GM21423 (cell line): ENCODE results near the gene UNC80.

Experiments
- ATAC-seq: cut with Tn5 transposase; IDR thresholded peaks from one replicate; pipeline ENCODE4 v1.9.1; 2021; ENCODE audit warnings: mild to moderate bottlenecking, moderate library complexity; ENCODE audit not compliant: unreplicated experiment

UNC80 gene

GRCh38 chr2:209908511-209908910 is 136.9 kb downstream of the UNC80 start:
- no peak for ATAC-seq

DNA sequence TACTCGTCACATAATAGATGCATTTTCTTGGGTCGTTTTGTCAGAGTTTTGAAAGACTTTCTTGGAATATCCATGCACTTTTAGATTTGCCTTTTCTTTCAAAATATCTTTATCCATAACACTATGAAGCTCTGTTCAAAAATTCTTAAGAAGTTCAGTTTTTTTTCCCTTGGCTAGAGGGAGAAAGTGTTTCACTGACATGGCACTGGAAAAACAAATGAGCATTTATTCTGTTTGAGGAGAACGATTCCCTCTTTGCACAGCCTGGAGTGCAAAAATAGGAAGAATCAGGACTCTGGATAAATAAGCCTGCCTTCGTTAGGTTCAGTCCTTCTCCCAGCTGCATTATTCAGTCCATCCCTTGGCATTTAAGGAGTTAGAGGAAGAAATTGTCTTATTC is 139.9 kb downstream of the UNC80 start:
- no peak for ATAC-seq

GRCh38 chr2:209913786-209914345 is 142.2 kb downstream of the UNC80 start:
- ATAC-seq = no peak

DNA sequence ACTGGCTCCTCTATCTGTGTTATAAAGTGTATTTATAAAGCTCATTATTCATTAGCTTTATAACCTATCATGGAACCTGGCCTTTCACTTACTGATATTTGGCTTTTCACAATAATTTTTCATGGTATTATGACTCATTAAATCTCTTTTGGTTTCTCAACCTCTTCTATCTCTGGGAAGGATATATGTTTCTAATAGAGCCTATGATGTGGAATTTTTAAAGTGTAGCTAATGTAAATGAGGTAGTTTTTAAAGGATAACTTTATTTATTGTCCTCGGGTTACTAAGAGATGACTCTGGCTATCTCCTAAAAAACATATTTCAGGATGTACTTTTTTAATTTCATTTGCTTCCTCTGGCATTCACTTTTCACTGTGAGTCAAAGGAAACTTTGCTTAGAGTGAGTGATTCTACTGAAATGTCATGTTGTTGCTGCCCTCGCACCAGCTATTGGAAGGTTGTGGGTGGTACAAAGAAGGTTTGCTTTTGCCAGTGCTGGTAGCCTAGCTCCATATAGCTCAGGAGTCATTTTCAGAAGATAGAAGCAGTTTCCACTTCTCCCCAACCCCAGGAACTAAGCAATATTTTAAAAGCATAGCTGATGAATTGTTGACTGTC is 145.6 kb downstream of the UNC80 start:
- ATAC-seq = no peak

DNA sequence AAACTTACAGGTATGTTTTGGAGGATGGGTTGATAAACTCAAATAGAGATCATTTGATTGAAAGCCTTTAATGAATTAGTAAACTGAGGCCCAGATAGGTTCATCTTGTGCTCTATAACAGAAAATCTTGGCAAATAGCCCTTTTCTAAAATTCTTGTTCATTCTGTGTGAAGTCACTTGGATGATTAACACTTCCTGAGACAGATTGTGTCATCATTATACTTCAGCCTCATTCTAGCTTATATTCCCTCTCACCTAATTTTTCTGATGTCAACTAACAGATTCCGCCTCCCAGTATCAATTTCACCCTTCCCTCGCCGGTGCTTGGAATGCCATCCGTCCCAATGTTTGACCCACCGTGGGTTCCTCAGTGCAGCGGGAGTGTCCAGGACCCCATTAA is 146.6 kb downstream of the UNC80 start:
- ATAC-seq = no peak

GRCh38 chr2:209922116-209922515 is 150.5 kb downstream of the UNC80 start:
- no peak for ATAC-seq

DNA sequence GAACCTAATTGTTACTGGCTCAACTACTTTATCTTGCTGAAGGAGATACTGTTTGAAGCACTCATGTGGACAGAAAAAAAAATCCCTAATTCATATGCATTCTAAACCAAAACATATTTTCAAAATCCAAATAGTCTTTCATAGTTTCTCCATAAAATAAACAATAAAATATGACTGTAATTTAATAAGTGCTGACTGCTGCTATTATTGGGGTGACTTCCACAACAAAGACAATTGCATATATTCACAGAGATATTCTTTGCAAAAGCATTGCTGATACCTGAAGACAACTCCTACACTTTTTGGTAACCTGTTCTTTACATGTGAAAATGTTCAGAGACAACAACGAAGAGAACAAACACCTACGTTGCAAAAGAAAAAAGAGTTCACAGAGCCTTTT is 157.7 kb downstream of the UNC80 start:
- ATAC-seq = no peak

- no peak for ATAC-seq
Observed at GRCh38 chr2:209933499-209934483, 162.2 kb downstream of the UNC80 start.

DNA sequence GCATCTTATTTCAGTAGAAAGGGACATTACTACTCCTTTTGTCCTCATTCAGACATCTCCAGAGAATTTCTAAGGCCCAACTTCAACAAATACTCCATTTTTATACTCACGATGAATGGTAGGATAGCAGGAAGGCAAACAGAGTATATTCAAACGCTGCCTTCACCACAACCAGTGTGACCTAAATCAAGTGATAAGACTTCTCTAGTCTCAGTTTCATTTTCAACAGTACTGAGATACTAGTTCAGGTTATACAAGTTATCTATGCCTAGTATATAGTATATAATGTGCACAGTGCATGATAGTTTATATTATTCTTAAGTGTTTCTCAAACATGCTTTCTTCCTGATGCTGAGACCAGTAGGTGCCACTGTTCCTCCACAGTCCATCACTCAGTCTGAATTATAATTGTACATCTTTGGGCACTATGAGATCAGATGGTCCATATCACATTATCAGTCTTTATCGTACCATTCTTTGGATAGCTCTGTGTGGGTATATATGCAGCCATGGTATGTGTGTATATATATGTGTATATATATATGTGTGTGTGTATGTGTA is 164.6 kb downstream of the UNC80 start:
- peak; percentile 48 for ATAC-seq

- ATAC-seq = no peak
Observed at GRCh38 chr2:209937893-209938292, 166.3 kb downstream of the UNC80 start.

- ATAC-seq = no peak
Observed at GRCh38 chr2:209938906-209939305, 167.3 kb downstream of the UNC80 start.

DNA sequence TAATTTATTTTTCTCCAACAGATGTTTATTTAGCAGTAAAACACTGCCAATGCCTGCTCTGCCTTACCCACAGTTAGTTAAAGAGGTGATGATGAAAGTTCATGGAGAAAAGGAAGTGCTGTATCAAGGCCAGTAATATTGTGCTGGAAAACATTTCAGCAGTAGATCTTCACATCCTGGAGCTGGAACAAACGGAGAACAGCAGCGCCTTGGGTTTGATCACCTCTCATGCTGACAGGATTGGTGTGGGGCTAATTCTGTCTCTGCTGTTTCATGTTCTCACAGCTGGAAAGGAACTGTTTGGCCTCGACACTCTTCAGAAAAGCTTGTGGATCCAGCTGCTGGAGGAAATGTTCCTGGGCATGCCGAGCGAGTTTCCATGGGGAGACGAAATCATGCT is 169.3 kb downstream of the UNC80 start:
- no peak for ATAC-seq

- ATAC-seq = no peak
Observed at GRCh38 chr2:209942426-209942825, 170.8 kb downstream of the UNC80 start.

DNA sequence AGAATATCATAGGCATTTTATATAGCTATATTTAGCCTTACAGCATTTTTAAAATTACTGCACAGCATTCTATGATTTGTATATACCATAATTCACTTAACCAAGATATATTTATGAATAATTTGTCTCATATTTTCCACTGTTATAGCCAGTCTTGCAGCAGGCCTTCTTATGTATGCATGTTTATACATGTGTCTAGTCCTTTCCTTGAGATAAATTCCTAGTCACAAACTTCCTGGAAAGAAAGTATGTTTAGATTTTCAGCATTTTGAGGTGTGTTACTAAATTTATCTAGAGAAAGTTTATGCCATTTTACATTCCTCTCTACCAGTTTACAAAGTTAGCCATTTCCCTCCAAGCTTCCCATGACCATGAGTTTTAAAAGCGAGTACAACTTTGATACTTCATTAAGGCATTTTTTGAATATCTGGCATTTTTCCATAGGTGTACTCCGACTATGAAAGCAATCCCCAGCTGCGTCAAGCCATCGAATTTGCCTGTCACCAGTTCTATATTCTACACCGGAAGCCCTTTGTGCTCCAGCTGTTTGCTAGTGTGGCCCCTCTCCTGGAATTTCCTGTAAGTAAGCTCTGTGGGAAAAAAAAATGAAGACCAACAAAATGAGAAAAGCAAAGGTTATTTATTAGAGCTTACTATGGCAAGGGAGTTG is 171.4 kb downstream of the UNC80 start:
- no peak for ATAC-seq

DNA sequence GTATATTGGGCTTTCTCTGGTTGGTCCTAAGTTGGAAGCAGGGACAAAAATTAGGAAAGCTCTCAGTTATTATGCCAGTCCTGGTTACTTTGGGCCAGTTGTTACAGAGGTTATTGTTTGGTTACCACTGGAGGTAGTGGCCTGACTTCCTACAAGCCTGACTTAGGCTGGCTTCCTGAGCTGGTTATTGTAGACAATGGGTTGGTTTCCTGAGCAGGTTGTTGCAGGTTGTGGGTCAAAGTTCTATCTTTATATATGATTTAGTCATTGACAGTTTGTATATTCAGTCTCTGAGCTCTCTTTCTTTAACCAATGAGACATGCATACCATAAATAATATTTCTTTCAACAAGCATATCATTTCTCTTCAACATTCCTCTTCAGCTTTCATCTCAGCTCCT is 172.1 kb downstream of the UNC80 start:
- no peak for ATAC-seq

- ATAC-seq = no peak
Observed at GRCh38 chr2:209946539-209946938, 174.9 kb downstream of the UNC80 start.

DNA sequence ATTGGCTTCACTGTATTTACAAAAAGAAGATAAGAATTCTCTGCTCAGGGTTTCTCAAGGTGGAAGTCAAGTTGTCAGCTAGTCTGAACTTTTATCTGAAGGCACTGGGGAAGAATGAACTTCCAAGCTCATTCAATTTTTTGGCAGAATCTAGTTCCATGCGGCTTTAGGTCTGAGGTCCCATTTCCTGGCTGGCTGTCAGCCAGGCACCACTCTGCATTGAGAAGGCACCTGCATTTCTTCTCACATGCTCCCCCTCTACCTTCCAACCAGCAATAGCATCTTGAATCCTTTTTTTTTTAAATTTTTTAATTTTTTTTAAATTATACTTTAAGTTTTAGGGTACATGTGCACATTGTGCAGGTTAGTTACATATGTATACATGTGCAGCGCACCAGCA is 184.6 kb downstream of the UNC80 start:
- no peak for ATAC-seq

- no peak for ATAC-seq
Observed at GRCh38 chr2:209958016-209958415, 186.4 kb downstream of the UNC80 start.

- no peak for ATAC-seq
Observed at GRCh38 chr2:209960045-209960444, 188.4 kb downstream of the UNC80 start.

GRCh38 chr2:209960676-209961630 is 189.3 kb downstream of the UNC80 start:
- ATAC-seq = peak; percentile 94
